DLD1 (cell line): ENCODE results near the gene ITPR1.

Experiments used
- in situ Hi-C: cut with HindIII; loops from 2 replicates; pipeline ENCODE4 v1.10.0; 2017; ENCODE audit warnings: low sequenced_read_pairs

Gene ITPR1

DNA sequence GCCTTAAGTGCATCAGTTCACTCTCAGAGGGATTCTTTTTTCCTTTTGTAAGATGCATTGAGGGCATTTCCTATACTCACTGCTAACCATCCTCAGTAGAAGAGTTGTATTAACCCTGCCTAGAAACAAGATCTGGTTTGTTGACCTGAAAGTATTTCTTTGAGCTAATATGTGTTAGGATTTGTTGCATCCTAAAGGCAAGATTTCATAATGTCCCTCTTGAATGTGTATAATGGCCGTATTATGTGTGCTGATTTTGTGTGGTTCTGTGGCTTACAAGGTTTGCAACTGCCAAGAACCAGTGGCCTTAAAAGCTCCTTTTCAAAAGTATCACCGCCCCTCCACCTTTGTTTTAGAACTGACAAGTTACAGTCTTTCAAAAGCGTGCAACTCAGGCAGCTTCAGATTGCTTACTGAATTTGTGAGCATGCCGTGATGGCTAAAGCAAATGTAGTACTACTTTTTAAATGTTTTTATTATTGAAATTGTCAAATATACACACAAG is 304.1 kb downstream of the ITPR1 start:
- in situ Hi-C loops, result no loop called here

DNA sequence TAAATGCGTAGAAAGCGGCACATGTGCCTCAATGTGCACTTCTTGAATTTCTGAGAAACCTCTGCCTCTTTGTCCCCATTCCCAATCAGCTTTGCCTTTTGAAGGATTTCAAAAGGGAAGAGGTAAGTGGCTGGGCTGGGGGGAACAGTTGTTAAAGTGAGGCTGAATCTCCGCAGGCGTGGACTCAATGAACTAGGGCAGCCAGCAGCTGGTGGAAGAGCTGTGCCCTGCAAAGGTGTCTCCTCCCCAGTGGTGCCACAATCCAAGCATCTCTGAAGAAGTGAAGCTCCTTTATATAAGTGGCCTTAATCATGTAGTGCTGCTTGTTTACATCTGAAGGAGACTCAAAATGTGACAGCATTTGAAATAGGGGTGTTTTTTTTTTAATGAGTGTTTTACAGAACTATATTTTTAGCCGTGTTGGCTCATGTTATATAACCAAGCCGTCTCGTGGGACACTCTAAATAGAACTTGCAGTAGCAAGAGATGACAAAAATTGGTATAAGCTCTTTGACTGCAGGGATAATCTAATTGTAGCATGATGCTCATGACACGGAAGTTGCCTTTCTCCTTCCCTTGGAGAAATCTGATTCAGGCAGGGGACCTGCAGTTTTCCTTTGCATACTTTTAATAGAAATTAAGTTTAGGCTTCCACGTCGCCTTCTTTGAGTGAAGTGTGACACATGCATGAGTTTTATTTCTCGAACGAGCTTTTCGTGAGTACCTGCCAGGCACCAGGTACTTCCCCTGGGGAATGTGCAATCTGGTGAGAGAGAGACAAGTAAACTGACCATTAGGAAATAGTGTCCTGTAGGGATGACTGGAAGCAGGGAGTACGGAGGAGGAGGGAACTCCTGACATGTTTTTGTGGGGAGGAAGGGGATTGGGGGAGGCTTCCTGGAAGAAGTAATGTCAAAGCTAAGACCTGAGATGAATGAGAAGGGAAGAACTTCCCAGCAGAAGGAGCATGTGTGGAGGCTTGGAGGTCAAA is 306.4 kb downstream of the ITPR1 start:
- in situ Hi-C loops, result no loop called here

DNA sequence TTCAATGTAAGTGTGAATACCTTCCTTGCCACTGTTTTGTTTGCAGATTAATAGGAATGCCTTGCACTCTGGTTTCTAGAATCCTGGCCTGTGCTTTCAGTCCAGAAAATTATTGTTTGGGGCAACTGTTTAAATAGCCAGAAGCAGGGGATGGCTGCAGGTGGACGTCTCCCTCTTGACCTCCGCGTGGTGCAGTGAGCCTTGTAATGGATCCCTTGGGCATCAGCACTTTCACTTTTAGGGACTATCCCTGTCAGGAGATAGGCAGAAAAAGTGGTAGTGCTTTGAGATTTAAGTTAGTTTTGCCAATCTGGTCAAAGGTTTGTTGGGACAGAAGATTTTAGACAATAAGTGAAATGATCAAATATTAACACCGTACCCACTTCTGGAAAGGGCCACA is 307.4 kb downstream of the ITPR1 start:
- in situ Hi-C loops, result no loop called here

DNA sequence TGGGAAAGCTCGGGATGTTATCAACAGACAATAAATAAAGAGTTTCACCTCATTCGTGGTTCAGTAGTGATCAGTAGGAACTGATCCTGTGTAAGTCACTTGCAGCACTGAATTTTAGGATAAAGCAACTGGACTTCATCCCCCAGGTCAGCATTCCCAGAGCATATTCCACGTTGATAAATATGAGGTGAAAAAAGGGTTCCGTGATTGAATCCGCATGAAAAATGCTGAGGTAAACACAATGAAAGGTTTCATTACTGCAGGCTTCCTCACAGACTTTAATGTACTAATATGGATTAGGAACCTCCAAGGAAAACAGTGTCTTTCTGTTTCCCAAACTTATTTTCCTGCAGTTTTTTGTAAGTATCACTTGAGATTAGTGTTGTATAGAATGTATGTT is 308.7 kb downstream of the ITPR1 start:
- in situ Hi-C loops, result no loop called here

DNA sequence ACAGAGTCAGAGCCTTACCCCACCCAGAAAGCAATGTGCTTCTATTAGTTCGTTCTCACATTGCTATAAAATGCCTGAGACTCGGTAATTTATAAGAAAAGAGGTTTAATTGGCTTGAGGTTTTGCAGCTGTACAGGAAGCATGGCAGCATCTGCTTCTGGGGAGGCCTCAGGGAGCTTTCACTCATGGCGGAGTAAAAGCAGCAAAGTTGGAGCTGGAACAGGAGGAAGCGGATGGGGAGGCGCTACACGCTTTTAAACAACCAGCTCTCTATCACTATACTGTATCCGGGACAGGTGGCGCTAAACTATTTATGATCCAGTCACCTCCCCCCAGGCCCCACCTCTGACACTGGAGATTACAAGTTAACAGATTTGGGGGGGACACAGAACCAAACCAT is 309.8 kb downstream of the ITPR1 start:
- in situ Hi-C loops, result no loop called here

DNA sequence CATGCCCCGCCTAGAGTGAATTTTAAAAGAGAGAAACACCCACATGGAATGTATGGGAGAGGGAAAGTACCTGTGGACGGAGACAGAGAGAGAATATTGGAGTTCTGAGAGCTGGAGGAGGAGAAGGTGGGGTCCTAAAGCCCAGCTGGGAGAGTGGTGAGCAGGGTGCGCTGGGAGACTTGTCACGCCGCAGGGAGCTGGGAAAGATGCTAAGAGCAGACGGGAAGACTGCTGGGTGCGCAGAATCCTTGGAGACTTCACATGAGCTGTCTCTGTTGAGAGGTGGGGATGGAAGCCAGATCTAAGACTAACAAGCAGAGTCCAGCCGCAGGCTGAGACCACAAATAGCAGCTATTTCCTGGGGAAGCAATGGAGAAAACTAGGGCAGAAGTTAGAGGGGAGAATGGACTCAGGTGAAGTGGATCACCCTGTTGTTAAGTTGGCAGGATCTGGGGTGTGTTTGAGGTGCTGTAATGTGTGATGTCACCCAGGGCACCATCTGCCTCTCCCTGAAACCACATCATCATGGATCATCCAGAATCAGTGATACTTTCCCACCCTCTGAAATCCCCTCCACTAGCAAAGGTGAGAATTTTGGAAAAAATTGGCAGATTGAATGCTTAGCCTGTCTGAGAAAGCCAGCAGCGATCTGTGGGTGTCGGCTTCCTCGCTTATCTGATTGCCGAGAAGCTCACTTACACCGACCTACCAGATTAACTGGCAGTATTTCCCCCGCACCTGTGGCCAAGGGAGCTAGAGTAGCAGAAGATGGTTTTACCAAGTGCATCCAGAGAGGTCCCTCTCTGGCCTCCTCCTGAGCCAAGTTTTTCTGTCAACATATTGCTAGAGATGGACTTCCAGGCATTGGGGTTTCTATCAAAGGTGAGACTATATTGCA is 311.3 kb downstream of the ITPR1 start:
- in situ Hi-C loops, result no loop called here

DNA sequence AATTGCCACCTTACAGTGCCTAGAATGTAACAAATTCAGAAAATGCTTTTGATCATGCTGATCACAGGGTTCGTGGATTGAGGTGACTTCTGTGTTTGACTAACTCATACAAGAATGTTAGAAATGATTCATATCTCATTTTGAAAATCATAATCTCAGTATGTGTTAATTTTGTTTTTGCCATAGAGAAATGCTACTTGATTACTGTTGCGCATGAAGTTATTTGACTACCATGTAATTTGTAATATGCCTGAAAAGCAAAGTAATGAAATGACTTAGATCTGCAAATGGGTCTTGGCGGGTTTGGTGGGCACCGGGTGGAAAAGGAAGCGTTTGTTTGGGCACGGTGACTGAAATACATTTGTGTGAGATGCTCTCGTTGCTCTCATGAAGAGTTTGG is 312.5 kb downstream of the ITPR1 start:
- in situ Hi-C loops, result no loop called here

DNA sequence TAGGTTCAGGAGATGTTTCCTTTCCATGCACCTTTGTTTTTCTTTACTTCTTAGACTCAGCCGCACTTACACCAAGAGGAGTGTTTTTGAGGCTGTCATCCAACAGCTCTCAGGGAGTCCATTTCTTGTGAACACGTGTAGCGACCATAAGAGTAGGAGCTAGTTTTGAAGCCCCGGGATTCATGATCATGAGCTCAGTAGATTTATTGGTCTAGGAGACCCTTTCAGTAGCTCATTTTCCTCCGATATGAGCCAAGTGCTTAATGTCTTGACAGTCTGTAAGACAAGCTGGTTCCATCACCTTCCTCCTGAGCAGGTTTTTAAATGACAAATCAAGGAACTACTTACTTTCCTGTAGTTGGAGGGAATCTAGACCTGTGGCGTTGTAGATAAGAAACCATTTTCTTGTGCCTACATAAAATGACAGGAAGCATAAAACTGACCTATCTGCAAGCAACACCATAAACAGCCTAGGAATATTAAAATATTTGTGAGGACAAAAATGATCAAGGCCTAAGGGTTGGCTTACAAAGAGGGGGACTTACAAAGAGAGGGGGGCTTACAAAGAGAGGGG is 313.5 kb downstream of the ITPR1 start:
- in situ Hi-C loops, result no loop called here

DNA sequence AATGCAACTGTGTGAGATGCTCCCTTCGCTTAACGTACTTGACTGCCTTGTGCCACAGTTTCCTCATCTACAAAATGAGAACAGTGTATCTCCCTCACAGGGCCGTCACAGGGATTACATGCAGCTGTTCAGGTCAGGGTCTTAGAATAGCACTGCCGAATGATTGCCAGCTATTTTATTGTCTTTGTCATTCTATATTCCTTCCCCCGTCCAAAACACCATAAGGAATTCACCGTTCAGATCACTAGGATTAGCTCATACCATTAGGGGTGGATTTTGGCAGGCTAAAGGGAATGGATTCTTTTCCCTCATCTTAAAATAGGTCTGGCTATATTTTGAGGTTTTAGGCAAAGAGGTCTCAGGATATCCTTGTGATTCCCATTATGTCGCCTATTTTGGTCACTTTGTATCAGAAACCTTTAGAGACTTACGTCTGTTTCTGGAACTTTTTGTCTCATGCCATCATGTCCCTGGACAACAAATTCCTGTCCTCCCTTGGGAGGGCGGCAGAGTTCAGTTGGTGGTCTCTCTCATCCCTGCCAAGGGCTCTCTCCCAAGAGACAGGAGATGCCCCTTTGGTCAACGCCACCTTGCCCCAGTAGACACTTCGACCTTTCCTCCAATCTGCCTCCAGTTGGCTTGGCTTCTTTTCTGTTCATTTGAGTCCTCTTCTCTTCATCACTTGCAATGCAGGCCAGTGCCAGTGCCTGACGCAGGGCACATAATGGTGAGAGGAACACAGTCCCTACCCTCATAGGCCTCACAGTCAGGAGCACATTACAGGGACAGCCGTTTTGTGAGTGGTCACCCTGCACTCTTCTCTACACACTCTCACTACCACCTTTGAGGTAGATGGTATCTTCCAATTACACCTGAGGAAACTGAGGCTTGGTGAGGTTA is 314.5 kb downstream of the ITPR1 start:
- in situ Hi-C loops, result no loop called here

DNA sequence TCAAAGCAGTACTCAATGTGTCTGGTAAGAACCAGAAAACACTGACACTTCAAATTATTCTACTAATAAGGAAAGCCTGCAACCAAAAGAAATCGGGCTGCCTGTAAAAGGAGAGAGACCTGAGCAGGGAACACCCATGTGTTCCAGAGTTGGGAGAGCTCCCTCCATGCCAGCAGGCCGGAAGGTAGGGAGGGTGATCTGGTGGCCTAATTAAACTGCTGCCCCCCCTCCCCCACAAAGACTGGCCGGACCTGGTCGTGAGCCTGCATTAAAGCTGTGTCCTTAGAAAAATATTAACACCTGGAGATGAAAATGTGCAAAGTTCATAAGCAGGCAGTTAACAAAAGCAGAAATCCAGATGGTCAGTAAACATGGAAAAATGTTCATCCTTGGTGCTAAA is 315.5 kb downstream of the ITPR1 start:
- in situ Hi-C loops, result no loop called here

DNA sequence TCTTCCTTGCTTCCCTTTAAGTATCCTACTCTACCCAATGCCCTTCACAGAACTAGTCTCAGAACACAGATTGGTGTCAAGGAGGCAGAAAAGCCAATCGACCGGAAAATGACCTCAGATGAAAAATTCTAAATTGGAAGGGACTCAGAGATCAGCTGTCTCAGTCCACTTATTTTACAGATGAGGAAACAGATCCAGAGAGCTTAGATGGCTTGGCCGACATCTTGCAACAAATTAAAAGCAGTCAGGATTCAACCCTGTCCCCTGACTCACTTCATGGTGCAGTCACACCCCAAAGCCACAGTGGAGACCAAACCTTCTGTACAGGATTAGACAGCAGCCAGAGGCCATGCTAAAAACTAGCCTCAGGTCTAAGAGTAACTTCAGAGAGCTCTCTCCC is 316.8 kb downstream of the ITPR1 start:
- in situ Hi-C loops, result no loop called here

DNA sequence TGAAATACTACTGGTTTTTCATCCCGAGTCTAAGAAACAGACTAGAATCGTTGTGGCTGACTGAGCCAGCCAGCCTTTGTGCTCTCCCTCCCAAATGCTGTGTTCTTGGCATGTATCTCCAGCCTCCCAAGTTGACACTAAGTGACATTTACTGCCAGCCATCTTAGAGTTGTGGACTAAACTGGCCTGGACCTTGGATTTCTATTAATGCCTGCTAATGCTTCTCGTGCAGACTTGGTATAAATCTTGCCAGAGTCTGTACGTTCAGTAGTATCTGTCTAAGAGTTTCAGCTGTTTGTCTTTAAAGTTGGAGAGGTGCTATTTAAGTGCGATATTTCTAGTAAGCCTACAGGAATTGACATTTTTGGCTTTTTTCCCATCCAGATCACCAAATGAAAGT is 319.4 kb downstream of the ITPR1 start:
- in situ Hi-C loops, result no loop called here

DNA sequence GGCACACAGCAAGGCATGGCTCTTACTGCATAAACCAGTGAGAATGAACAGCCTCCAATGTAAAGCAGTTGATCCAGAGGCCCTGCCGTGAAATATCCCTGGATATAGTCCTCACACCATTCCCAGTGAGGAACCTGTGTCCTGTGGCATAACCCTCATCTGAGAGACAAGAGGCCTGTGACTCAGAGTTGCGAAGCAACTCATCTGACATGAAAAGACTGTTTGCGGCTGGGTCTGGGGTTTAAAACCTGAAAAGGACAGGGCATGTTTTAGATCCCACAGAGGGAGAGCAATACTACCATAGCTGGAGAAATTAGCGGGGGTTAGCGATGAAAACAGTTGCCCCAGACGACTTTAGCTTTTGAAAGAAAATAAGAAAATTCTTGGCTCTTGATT is 320.8 kb downstream of the ITPR1 start:
- in situ Hi-C loops, result no loop called here

DNA sequence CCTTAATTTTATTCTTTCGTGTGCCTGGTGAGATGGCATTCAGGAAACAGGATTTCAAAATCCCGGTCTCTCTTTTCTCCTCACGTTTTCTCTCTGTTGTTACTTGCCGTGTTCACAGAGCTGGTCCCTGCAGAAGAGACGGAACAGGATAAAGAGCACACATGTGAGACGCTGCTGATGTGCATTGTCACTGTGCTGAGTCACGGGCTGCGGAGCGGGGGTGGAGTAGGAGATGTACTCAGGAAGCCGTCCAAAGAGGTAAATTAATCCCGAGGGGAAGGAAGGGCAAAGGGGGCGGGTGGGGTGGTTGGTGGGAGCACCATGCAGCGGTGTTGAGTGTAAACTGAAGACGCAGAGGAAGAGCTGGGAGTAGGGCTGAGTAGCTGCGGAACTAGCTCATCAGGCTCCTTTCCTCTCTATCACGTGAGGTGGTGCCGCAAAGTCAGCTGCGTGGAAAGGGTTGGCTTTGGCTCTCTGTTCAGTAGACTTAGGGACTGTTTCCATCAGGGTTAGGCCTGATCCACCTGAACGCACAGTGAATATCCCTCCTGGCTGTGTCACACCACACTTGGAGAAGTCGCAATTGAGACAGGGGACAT is 321.3 kb downstream of the ITPR1 start:
- in situ Hi-C loops, result no loop called here

DNA sequence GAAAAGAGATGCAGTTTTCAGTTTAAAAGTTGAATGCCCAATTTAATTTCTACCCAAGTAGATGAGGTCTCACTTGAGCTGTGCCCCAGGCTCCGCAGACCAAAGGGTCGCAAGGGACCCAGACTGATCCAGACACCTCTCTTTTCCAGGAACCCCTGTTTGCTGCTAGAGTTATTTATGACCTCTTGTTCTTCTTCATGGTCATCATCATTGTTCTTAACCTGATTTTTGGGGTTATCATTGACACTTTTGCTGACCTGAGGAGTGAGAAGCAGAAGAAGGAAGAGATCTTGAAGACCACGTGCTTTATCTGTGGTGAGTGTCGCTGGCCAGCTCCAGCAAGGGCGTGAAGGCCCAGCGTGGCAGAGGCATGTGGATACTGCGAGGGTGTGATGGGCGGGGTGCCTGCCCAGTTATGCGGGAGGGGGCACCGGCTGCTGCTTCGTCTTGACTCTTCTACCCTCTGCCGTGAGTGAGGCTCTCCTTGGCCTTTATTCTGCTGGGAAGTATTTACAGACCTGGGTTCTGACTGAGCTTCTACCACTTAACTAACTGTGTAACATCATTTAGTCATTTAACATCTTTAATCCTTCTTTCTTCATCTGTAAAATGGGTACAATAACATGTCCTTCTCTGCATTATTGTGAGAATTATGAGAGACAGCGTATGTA is 321.9 kb downstream of the ITPR1 start:
- in situ Hi-C loops, result no loop called here

DNA sequence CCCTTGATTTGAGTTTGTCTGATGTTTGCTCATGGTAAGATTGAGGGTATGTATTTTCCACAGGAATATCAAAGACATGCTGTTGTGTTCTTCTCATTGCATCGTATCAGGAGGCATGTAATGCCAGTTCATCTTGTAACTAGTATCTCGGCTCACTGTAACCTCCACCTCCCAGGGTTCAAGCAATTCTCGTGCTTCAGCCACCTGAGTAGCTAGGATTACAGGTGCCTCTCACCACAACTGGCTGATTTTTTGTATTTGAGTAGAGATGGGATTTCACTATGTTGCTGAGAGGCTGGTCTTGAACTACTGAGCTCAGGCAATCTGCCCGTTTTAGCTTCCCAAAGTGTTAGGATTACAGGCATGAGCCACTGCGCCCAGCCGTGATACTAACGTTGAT is 323.2 kb downstream of the ITPR1 start:
- in situ Hi-C loops, result no loop called here

DNA sequence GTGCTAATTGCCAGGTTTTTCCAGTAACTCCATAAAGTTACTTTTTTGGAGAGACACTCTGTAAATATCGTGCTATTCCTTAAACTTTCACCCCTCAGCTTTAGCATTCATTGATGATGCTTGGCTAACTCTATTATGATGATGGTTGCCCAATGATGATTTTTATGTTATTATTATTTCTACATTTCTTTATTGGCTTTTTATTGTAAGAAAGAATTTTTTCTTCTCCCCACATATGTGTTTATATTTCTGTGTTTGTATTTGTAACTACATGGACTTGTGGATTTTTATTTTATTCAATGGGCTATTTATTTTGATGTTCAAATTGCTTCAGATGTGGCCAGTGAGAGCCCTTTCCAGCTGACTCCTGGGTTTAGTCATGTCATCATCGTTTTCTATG is 323.6 kb downstream of the ITPR1 start:
- in situ Hi-C loops, result no loop called here

DNA sequence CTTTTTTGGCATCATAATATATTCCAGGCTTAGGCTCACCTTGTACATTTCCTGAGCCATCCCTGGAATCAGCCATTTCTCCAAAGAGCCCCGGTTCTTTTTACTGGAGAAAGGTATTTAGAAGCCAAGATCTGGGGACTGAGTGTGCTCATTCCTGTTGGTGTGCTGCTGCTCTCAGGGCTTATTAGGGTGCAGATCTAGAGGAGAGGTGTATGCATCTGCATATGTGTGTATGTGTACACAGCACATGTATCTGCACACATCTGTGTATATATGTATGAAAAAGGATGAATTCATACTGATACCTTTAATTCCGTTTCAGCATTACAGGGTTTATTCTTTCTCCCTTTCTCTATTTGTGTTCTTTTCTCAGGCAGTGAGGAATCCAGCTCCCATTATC is 324.0 kb downstream of the ITPR1 start:
- in situ Hi-C loops, result no loop called here

DNA sequence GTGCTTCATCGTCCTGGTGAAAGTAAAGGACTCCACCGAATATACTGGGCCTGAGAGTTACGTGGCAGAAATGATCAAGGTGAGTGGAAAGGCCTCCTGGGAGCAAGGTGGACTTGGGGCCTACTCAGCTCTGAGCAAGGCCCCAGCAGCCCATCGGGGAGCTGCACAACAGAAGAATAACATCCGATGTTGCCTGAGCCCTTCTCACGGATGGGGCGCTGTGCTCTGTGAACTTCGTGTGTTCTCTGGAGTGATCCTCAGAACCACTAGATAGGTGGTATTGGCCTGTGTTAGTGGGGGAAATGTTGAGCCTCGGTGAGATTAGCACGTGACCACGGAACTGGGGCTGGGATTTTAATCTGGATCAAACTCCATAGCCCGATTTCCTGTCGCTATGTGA is 325.0 kb downstream of the ITPR1 start:
- in situ Hi-C loops, result no loop called here
